CD14-positive monocyte (primary cell): ENCODE data around the gene MT1B. TPM values are rescaled to one million over a fixed set of nuclear protein-coding genes. Genes with fewer than 3 reads are reported as not detected.

Source experiments
- DNase-seq, 3 donors: peaks; one replicate each; pipeline ENCODE4 v3.0.0-alpha.2; 2011 to 2022
- H2AFZ ChIP-seq: 2 replicates; pipeline ENCODE4 v1.6.0; 2012; ENCODE audit warnings: mild to moderate bottlenecking, low read depth, low read length, inconsistent platforms; ENCODE audit not compliant: insufficient read depth, poor library complexity, severe bottlenecking
- H3K27ac ChIP-seq, 2 donors: 1 replicate in 1 of 2; 2 replicates in 1 of 2; pipeline ENCODE4 v1.5.1; 2012 to 2013; ENCODE audit warnings: low read length in 2 of 2, control low read depth in 1 of 2, inconsistent platforms in 1 of 2, low read depth in 1 of 2, mild to moderate bottlenecking in 1 of 2
- H3K27me3 ChIP-seq, 2 donors: one replicate each; pipeline versions ENCODE4 v1.6.0 to v1.6.1; 2011 to 2013; ENCODE audit warnings: low read length in 2 of 2; ENCODE audit not compliant: control insufficient read depth in 2 of 2, insufficient read depth in 2 of 2
- H3K36me3 ChIP-seq, 2 donors: replicated peaks in 1 of 2; 1 replicate in 1 of 2; 2 replicates in 1 of 2; pipeline versions ENCODE4 v1.5.1 to v1.6.1; 2012 to 2013; ENCODE audit warnings: low read length in 2 of 2, control low read depth in 1 of 2, inconsistent platforms in 1 of 2, mild to moderate bottlenecking in 1 of 2; ENCODE audit not compliant: insufficient read depth in 2 of 2, control insufficient read depth in 1 of 2
- H3K4me1 ChIP-seq, 2 donors: 1 replicate in 1 of 2; 2 replicates in 1 of 2; pipeline versions ENCODE4 v1.5.1 to v1.6.1; 2012 to 2013; ENCODE audit warnings: low read length in 2 of 2, control low read depth in 1 of 2, inconsistent platforms in 1 of 2, mild to moderate bottlenecking in 1 of 2, moderate library complexity in 1 of 2; ENCODE audit not compliant: insufficient read depth in 2 of 2, control insufficient read depth in 1 of 2
- H3K4me2 ChIP-seq: replicated peaks from 2 replicates; pipeline ENCODE3; 2012; ENCODE audit warnings: low read length, moderate library complexity, mild to moderate bottlenecking; ENCODE audit not compliant: poor library complexity, severe bottlenecking; ENCODE audit errors: extremely low read depth
- H3K4me3 ChIP-seq, 3 experiments: fragments of 200-600 bp in 1 of 3; sonication (generic) in 1 of 3; replicated peaks in 1 of 3; 1 replicate in 2 of 3; 2 replicates in 1 of 3; pipeline ENCODE4 v1.5.1; 2011 to 2013; ENCODE audit warnings: low read length in 3 of 3, mild to moderate bottlenecking in 3 of 3, control low read depth in 2 of 3, low read depth in 2 of 3, inconsistent platforms in 1 of 3, moderate library complexity in 1 of 3
- H3K79me2 ChIP-seq: 2 replicates; pipeline ENCODE4 v1.6.0; 2012; ENCODE audit warnings: mild to moderate bottlenecking, control low read depth, inconsistent platforms, low read length, moderate library complexity; ENCODE audit not compliant: insufficient read depth
- H3K9ac ChIP-seq: 2 replicates; pipeline ENCODE4 v1.6.0; 2017; ENCODE audit warnings: low read length, mild to moderate bottlenecking; ENCODE audit not compliant: insufficient read depth, poor library complexity, severe bottlenecking
- H3K9me3 ChIP-seq, 2 donors: replicated peaks in 1 of 2; 1 replicate in 1 of 2; 2 replicates in 1 of 2; pipeline versions ENCODE4 v1.5.1 to v1.6.1; 2012 to 2013; ENCODE audit warnings: low read length in 2 of 2, control low read depth in 1 of 2; ENCODE audit not compliant: control insufficient read depth in 1 of 2, insufficient read depth in 1 of 2
- H4K20me1 ChIP-seq: 2 replicates; pipeline ENCODE4 v1.6.0; 2012; ENCODE audit warnings: mild to moderate bottlenecking, low read length, control low read depth, moderate library complexity; ENCODE audit not compliant: insufficient read depth
- H3K27ac Mint-ChIP-seq, 7 donors: one replicate each; pipeline ENCODE4 v1.8.0; 2020; ENCODE audit warnings: mild to moderate bottlenecking in 7 of 7, mixed read lengths in 7 of 7, moderate library complexity in 6 of 7, inconsistent platforms in 2 of 7
- H3K27me3 Mint-ChIP-seq, 3 donors: one replicate each; pipeline ENCODE4 v1.8.0; 2021 to 2022; ENCODE audit warnings: low read depth in 3 of 3, mild to moderate bottlenecking in 3 of 3, mixed read lengths in 3 of 3, moderate library complexity in 3 of 3, inconsistent platforms in 1 of 3
- H3K36me3 Mint-ChIP-seq, 2 donors: one replicate each; pipeline ENCODE4 v1.8.0; 2020; ENCODE audit warnings: mixed read lengths in 2 of 2, inconsistent platforms in 1 of 2, mild to moderate bottlenecking in 1 of 2
- H3K4me1 Mint-ChIP-seq: one replicate; pipeline ENCODE4 v1.8.0; 2020; ENCODE audit warnings: mild to moderate bottlenecking, mixed read lengths
- H3K4me3 Mint-ChIP-seq, 2 donors: one replicate each; pipeline ENCODE4 v1.8.0; 2020; ENCODE audit warnings: mild to moderate bottlenecking in 2 of 2, mixed read lengths in 2 of 2, moderate library complexity in 1 of 2
- H3K9me3 Mint-ChIP-seq, 7 donors: one replicate each; pipeline ENCODE4 v1.8.0; 2020 to 2022; ENCODE audit warnings: mixed read lengths in 7 of 7, mild to moderate bottlenecking in 6 of 7, moderate library complexity in 6 of 7, inconsistent platforms in 2 of 7
- WGBS: methylation state at CpG from one replicate; pipeline ENCODE4 v1.1.5; 2013; ENCODE audit warnings: missing lambda C conversion rate; ENCODE audit not compliant: insufficient coverage; 5-methylcytosine and 5-hydroxymethylcytosine counted together
- intact Hi-C, 2 donors: fragments of 100-400 bp; cut with micrococcal nuclease; formaldehyde crosslinking; loops; one replicate each; pipeline versions ENCODE4 v1.15.0 to v1.15.1; 2023
- polyA plus RNA-seq, 3 donors: library from polyadenylated mRNA; depleted of rRNA in 1 of 3; unstranded in 2 of 3; stranded (reverse) in 1 of 3; fragments of 300-500 nt in 2 of 3; fragments of >200 nt in 1 of 3; fragmentation: Illumina TruSeq in 2 of 3; gene quantifications; 1 replicate in 2 of 3; 2 replicates in 1 of 3; pipeline ENCODE4 v1.2.3, GENCODE V29; 2012 to 2021
- TF ChIP-seq, protein P1 (sequence below): fragments of 200-600 bp; IDR thresholded peaks from one replicate; pipeline ENCODE4 v1.8.0; 2022; ENCODE audit warnings: antibody characterized with exemption, mild to moderate bottlenecking

Gene MT1B
- polyA plus RNA-seq, 3 donors: not detected

- Mint-ChIP-seq H3K36me3 (peaks cover 0 to 8% of the 10 kb centered on the region in 2 donors), H3K4me3 (peak overlapping the region in 1 of 2 donors; percentile 36)
These were observed 23.0 kb upstream of the MT1B start for GRCh38 chr16:56628486-56629350.

DNA sequence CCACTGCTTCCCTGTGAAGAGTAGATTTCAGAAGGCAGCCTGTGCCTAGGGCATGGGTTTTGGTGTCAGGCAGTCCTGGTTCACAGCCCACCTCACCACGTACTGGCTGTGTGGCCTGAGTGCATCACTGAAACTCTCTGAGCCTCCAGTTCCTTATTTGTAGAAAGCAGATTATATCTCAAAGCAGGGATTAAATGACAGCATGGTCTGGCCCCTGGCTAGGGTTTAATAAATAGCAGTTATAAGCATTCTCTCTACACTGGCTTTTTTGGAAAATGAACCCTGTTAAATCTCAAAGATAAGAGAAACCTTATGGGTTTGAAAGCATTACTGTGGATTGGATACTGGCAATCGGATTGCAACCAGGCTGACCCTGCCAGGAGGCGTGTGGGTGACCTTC is 22.2 kb upstream of the MT1B start:
- Mint-ChIP-seq H3K4me1 (peaks cover 38% of the 10 kb centered on the region), H3K27ac (no peak overlapping the region), H3K9me3 (peaks cover 0 to 21% (median 2%) of the 10 kb centered on the region in 7 donors), H3K4me3 (no peak overlapping the region), H3K27me3 (peaks cover 73 to 93% (median 87%) of the 10 kb centered on the region in 3 donors), H3K36me3 (peaks cover 0 to 6% of the 10 kb centered on the region in 2 donors)
- DNase-seq: no peak
- Histone ChIP-seq H3K4me3 (no peak overlapping the region), H3K79me2 (no peaks in the 10 kb centered on the region), H3K36me3 (no peaks in the 10 kb centered on the region), H3K4me1 (peaks cover 24 to 35% of the 10 kb centered on the region in 2 donors), H2AFZ (no peak overlapping the region), H4K20me1 (no peaks in the 10 kb centered on the region), H3K27me3 (peaks cover 38 to 83% of the 10 kb centered on the region in 2 donors), H3K9me3 (peaks cover 0 to 24% of the 10 kb centered on the region in 2 donors), H3K9ac (no peak overlapping the region), H3K4me2 (no peak overlapping the region), H3K27ac (no peak overlapping the region)
- WGBS: 100% methylated on average over 1 of the region's 3 CpGs
- TF ChIP-seq, protein P1, sequence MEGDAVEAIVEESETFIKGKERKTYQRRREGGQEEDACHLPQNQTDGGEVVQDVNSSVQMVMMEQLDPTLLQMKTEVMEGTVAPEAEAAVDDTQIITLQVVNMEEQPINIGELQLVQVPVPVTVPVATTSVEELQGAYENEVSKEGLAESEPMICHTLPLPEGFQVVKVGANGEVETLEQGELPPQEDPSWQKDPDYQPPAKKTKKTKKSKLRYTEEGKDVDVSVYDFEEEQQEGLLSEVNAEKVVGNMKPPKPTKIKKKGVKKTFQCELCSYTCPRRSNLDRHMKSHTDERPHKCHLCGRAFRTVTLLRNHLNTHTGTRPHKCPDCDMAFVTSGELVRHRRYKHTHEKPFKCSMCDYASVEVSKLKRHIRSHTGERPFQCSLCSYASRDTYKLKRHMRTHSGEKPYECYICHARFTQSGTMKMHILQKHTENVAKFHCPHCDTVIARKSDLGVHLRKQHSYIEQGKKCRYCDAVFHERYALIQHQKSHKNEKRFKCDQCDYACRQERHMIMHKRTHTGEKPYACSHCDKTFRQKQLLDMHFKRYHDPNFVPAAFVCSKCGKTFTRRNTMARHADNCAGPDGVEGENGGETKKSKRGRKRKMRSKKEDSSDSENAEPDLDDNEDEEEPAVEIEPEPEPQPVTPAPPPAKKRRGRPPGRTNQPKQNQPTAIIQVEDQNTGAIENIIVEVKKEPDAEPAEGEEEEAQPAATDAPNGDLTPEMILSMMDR: no peak
- intact Hi-C loops: no loop called here

More at GRCh38 chr16:56628486-56629350, 23.0 kb upstream of the MT1B start:
- Mint-ChIP-seq H3K4me1 (peaks cover 38% of the 10 kb centered on the region), H3K27ac (no peak overlapping the region), H3K9me3 (peaks cover 0 to 21% (median 2%) of the 10 kb centered on the region in 7 donors), H3K27me3 (peaks cover 69 to 89% (median 83%) of the 10 kb centered on the region in 3 donors)
- H3K9me3 ChIP-seq: peaks cover 0 to 17% of the 10 kb centered on the region in 2 donors
- H3K4me3 ChIP-seq: no peak overlapping the region
- WGBS: 78% methylated on average over 7 of the region's 9 CpGs
- no peak overlapping the region for H2AFZ ChIP-seq
- no peak for DNase-seq
- H3K79me2 ChIP-seq: no peaks in the 10 kb centered on the region
- H3K27ac ChIP-seq: no peak overlapping the region
- H3K4me1 ChIP-seq: peaks cover 24 to 35% of the 10 kb centered on the region in 2 donors
- no peak overlapping the region for H3K9ac ChIP-seq
- no peaks in the 10 kb centered on the region for H4K20me1 ChIP-seq
- H3K4me2 ChIP-seq: no peak overlapping the region
- H3K27me3 ChIP-seq: peaks cover 30 to 79% of the 10 kb centered on the region in 2 donors
- TF ChIP-seq, protein P1: no peak
- intact Hi-C loops: no loop called here
- H3K36me3 ChIP-seq: no peaks in the 10 kb centered on the region
